Kidney capillary endothelial cell (primary cell): ENCODE results near the gene AKAP17A.
A peak's percentile ranks its signal among the peaks of the same experiment; 100 is the strongest.
"Not testable (repeated sequence)": the region's sequence is repeated elsewhere in the genome, so short reads cannot be mapped to it uniquely, and the experiment has no call there.

Experiments used
- DNase-seq: peaks from one replicate; pipeline ENCODE4 v3.0.0-alpha.2; 2018; ENCODE audit warnings: low spot score

The AKAP17A gene

GRCh38 chrX:1591102-1591862 lies at the start of gene AKAP17A:
Gene AKAP17A, plus strand, starts transcription at chrX:1591604. Its CDS starts 1,859 bp downstream, at chrX:1593463.
- DNase-seq: peak; percentile 96

- no peak for DNase-seq
Observed at GRCh38 chrX:1542994-1543725, 48.2 kb upstream of the AKAP17A start.

GRCh38 chrX:1545776-1546408 lies 45.5 kb upstream of the AKAP17A start:
- no peak for DNase-seq

GRCh38 chrX:1546691-1547251 lies 44.6 kb upstream of the AKAP17A start:
- peak; percentile 35 for DNase-seq

GRCh38 chrX:1551959-1552546 lies 39.4 kb upstream of the AKAP17A start:
- no peak for DNase-seq

- DNase-seq: no peak
Observed at GRCh38 chrX:1554469-1555210, 36.8 kb upstream of the AKAP17A start.

GRCh38 chrX:1555370-1555769 lies 36.0 kb upstream of the AKAP17A start:
- no peak for DNase-seq

- not testable (repeated sequence) for DNase-seq
Observed at GRCh38 chrX:1557442-1557841, 34.0 kb upstream of the AKAP17A start.

GRCh38 chrX:1558761-1559468 lies 32.5 kb upstream of the AKAP17A start:
- no peak for DNase-seq

GRCh38 chrX:1561164-1561563 lies 30.2 kb upstream of the AKAP17A start:
- DNase-seq: no peak

GRCh38 chrX:1564077-1564476 lies 27.3 kb upstream of the AKAP17A start:
- DNase-seq: not testable (repeated sequence)

- DNase-seq: no peak
Observed at GRCh38 chrX:1564750-1565683, 26.4 kb upstream of the AKAP17A start.

GRCh38 chrX:1574181-1574580 lies 17.2 kb upstream of the AKAP17A start:
- not testable (repeated sequence) for DNase-seq

GRCh38 chrX:1576201-1576992 lies 15.0 kb upstream of the AKAP17A start:
- DNase-seq: no peak

GRCh38 chrX:1577845-1578244 lies 13.6 kb upstream of the AKAP17A start:
- DNase-seq: no peak

GRCh38 chrX:1578511-1579173 lies 12.8 kb upstream of the AKAP17A start:
- DNase-seq: no peak

- peak; percentile 80 for DNase-seq
Observed at GRCh38 chrX:1581132-1581531, 10.3 kb upstream of the AKAP17A start.
